ENCODE results near the gene SEL1L.

The SEL1L gene

GRCh38 chr14:81453166-81453766, 80.4 kb downstream of the SEL1L start:
- Histone ChIP-seq H3K27ac (peak overlapping the region in 1 of 21 experiments; percentile 23), H3K4me3 (no peak overlapping the region)

- H3K4me3 ChIP-seq: no peak overlapping the region
These were observed 81.1 kb downstream of the SEL1L start for GRCh38 chr14:81452341-81453133.

GRCh38 chr14:81450976-81451375, 82.7 kb downstream of the SEL1L start:
- no peak overlapping the region for H3K4me3 ChIP-seq
- no peak overlapping the region for H3K27ac ChIP-seq

More at GRCh38 chr14:81452341-81453133, 81.1 kb downstream of the SEL1L start:
- H3K27ac ChIP-seq: peak overlapping the region in 4 of 21 experiments; percentile 12 to 34 (median 24)

- Histone ChIP-seq H3K4me3 (no peak overlapping the region), H3K27ac (peak overlapping the region in 1 of 21 experiments; percentile 60)
These were observed 83.5 kb downstream of the SEL1L start for GRCh38 chr14:81450100-81450531.

GRCh38 chr14:81449576-81449975, 84.1 kb downstream of the SEL1L start:
- Histone ChIP-seq H3K27ac (peak overlapping the region in 2 of 21 experiments; percentile 15 to 60), H3K4me3 (no peak overlapping the region)

- peak overlapping the region in 2 of 21 experiments; percentile 15 to 60 for H3K27ac ChIP-seq
- H3K4me3 ChIP-seq: no peak overlapping the region
These were observed 84.5 kb downstream of the SEL1L start for GRCh38 chr14:81449114-81449513.

GRCh38 chr14:81447021-81447764, 86.5 kb downstream of the SEL1L start:
- no peak overlapping the region for H3K4me3 ChIP-seq
- peak overlapping the region in 2 of 21 experiments; percentile 38 to 42 for H3K27ac ChIP-seq

- H3K27ac ChIP-seq: peak overlapping the region in 2 of 21 experiments; percentile 38 to 42
- no peak overlapping the region for H3K4me3 ChIP-seq
These were observed 87.2 kb downstream of the SEL1L start for GRCh38 chr14:81446279-81447007.

GRCh38 chr14:81441626-81442134, 92.0 kb downstream of the SEL1L start:
- H3K27ac ChIP-seq: no peak overlapping the region
- H3K4me3 ChIP-seq: no peak overlapping the region

GRCh38 chr14:81440041-81440440, 93.6 kb downstream of the SEL1L start:
- H3K4me3 ChIP-seq: no peak overlapping the region
- H3K27ac ChIP-seq: no peak overlapping the region

GRCh38 chr14:81437244-81437643, 96.4 kb downstream of the SEL1L start:
- Histone ChIP-seq H3K27ac (no peak overlapping the region), H3K4me3 (no peak overlapping the region)

GRCh38 chr14:81436296-81437138, 97.1 kb downstream of the SEL1L start:
- Histone ChIP-seq H3K4me3 (peak overlapping the region; percentile 31 to 74 (median 59)), H3K27ac (peak overlapping the region in 15 of 21 experiments; percentile 18 to 85 (median 70))

GRCh38 chr14:81435391-81436295, 98.0 kb downstream of the SEL1L start:
- Histone ChIP-seq H3K4me3 (peak overlapping the region; percentile 31 to 74 (median 59)), H3K27ac (peak overlapping the region in 15 of 21 experiments; percentile 18 to 85 (median 70))

GRCh38 chr14:81435048-81435390, 98.6 kb downstream of the SEL1L start:
- peak overlapping the region in 5 of 21 experiments; percentile 33 to 85 (median 45) for H3K27ac ChIP-seq
- peak overlapping the region; percentile 31 to 74 (median 59) for H3K4me3 ChIP-seq

GRCh38 chr14:81434230-81434629, 99.4 kb downstream of the SEL1L start:
- no peak overlapping the region for H3K4me3 ChIP-seq
- H3K27ac ChIP-seq: peak overlapping the region in 2 of 21 experiments; percentile 43 to 47

GRCh38 chr14:81433378-81433777, 100.3 kb downstream of the SEL1L start:
- Histone ChIP-seq H3K27ac (peak overlapping the region in 2 of 21 experiments; percentile 2 to 43), H3K4me3 (no peak overlapping the region)

GRCh38 chr14:81432219-81432661, 101.4 kb downstream of the SEL1L start:
- no peak overlapping the region for H3K27ac ChIP-seq
- H3K4me3 ChIP-seq: no peak overlapping the region
